ENCODE measurements around the gene ZFYVE28. TPM values are rescaled to one million over a fixed set of nuclear protein-coding genes. Genes with fewer than 3 reads are reported as not detected.
A peak's percentile ranks its signal among the peaks of the same experiment; 100 is the strongest.

Gene ZFYVE28
- total RNA-seq, 1 donor from 2014 or later = 4.4 TPM

DNA sequence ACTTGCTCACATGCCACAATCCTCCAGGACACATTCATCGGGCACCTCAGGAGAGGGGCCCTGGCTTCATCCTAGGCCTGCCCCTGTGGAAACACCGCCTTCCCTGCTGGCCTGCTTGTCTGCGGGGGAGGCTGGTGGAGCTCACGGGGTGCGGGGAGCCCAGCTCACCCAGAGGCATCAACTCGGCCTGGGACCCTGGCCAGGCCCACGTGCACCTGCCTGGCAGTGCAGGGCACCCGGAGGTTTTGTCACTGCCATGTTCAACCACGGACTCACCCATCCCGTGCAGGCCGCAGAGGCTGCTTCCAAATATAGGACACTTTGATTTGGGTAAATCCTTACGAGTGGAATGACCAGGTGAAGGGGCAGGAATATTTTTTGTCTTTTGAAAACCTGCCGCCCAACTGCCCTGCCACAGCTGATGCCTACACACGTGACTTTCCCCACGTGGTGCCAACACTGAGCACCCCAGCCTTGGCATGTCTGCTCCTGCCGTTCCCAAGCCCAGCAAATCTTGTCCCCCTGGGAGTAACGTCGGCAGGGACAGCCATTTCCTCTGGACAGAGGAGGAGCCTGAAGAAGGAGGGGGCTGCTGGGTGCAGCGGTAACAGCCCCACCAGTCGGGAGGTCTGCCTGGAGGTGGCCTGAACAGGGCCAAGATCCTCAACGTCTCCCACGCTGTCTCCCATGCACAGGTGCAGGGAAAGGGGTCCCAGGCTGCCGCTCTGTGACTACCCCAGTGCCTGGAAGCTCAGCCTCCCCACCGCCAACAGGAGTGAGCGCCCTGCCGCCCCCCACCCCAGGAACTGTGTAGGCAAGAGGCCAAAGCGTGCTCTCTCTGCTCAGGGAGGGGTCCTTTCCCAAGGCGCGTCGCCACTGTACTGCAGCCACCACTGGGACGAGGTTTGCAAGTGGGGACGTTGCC lies 165.0 kb downstream of the ZFYVE28 start:
- Mint-ChIP-seq H3K4me1 (no peaks in the 10 kb centered on the region), H3K27ac (no peak overlapping the region), H3K36me3 (ENCODE audit: low read depth) (no peaks in the 10 kb centered on the region), H3K9me3 (no peaks in the 10 kb centered on the region), H3K4me3 (no peak overlapping the region), H3K27me3 (no peaks in the 10 kb centered on the region)
- DNase-seq = no peak
- intact Hi-C loops (cut with micrococcal nuclease) = no loop called here

DNA sequence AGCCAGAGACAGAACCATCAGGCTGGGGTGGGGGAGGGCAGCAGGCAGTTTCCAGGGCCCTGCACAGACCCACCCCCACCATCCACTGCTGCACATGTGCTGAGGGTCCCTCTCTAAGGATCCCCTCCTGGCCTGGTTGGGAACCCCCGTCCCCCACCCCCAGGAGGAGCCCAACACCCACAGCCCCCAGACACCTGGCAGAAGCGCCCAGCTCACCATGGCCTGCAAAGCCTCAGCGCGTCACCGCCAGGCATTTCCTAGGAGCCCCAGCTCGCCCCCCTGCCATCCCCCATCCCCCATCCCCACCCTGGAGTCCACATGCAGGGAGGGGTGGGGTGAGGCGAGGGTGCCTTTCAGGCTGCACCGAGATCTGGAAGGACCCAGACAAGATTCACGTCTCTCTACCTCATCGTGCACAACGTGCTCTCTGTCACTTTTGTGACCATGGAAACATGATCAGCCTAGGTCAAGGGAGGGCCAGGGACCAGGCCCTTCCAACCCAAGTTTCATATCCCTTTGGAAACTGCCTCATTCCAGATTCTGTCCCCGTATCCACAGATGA lies 165.8 kb downstream of the ZFYVE28 start:
- no peaks in the 10 kb centered on the region for H3K27me3 Mint-ChIP-seq
- H3K4me1 Mint-ChIP-seq = no peaks in the 10 kb centered on the region
- H3K9me3 Mint-ChIP-seq = no peaks in the 10 kb centered on the region
- no peak for DNase-seq
- no peaks in the 10 kb centered on the region for H3K36me3 Mint-ChIP-seq (ENCODE audit: low read depth)
- no peak overlapping the region for H3K4me3 Mint-ChIP-seq
- intact Hi-C loops (cut with micrococcal nuclease) = no loop called here
- H3K27ac Mint-ChIP-seq = no peak overlapping the region

DNA sequence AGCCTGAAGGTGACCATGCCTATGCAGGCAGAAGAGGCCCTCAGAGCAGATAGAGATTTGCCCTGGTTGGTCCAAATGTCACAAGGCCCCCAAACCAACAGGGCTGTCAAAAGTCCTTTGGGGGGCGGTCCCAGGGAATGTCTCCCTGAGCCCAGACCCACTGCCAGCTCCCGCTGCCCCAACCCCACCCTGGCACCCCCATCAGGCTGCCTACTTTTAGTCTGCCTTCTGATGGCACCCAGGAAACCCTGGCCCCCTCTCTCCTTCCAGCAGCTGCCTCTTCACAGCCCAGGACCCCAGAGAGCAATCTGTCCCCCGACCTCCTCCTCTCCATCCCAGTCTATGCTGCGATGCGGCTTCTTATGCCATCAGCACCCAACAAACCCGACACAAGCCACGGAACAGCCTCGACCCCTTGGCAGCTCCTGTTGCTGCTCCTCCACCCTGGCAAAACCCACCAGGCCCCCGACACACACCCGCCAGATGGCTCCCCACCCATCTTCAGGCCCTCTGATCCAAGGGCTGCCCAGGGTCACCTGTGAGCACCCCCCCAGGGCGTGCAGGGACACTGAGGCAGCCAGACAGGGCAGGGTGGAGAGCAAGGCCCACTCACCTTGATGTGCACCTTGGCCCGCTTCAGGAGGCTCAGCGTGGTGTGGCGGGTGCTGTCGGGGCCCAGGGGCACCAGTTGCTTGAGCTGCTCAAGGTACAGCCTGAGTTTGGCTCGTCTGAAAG lies 166.5 kb downstream of the ZFYVE28 start:
- Mint-ChIP-seq H3K9me3 (no peaks in the 10 kb centered on the region), H3K36me3 (ENCODE audit: low read depth) (no peaks in the 10 kb centered on the region), H3K4me3 (no peak overlapping the region), H3K27ac (no peak overlapping the region), H3K27me3 (no peaks in the 10 kb centered on the region), H3K4me1 (no peaks in the 10 kb centered on the region)
- no peak for DNase-seq
- intact Hi-C loops (cut with micrococcal nuclease) = no loop called here

DNA sequence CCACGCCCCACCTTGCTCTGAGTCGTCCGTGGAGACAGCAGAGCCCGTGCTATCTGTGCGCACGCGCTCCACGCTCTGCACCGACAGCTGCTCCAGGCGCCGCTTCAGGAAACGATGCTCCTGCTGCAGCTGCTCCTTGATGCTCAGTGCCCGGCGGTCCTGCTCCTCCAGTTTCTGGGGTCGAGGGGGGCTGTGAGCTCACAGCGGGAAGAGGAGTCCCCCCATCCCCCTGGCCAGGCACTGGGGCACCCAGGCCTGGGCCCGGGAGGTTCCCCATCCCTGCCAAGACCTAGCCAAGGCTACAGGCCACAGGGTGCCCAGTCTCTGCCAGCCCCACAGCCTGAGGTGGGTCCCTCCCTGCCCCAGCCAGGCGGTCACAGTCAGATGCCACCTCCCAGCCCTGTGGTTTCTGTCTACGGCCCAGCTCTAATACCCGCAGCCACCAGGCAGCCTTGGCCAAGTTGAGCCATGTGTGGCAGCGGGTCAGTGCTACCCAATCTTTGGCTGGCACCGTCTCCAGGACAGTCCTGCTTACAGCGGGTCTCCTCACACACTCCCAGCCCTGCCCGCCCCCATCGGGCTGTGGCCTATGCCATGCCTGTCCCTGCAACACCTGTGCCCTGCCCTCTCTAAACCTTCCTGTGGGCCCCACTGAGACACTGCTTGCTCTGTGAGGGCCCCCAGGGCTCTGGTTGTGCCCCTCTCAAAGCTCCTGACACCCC lies 167.2 kb downstream of the ZFYVE28 start:
- Mint-ChIP-seq H3K9me3 (no peaks in the 10 kb centered on the region), H3K4me1 (no peaks in the 10 kb centered on the region), H3K4me3 (no peak overlapping the region), H3K27ac (no peak overlapping the region), H3K36me3 (ENCODE audit: low read depth) (no peaks in the 10 kb centered on the region), H3K27me3 (no peaks in the 10 kb centered on the region)
- DNase-seq = no peak
- intact Hi-C loops (cut with micrococcal nuclease) = no loop called here

DNA sequence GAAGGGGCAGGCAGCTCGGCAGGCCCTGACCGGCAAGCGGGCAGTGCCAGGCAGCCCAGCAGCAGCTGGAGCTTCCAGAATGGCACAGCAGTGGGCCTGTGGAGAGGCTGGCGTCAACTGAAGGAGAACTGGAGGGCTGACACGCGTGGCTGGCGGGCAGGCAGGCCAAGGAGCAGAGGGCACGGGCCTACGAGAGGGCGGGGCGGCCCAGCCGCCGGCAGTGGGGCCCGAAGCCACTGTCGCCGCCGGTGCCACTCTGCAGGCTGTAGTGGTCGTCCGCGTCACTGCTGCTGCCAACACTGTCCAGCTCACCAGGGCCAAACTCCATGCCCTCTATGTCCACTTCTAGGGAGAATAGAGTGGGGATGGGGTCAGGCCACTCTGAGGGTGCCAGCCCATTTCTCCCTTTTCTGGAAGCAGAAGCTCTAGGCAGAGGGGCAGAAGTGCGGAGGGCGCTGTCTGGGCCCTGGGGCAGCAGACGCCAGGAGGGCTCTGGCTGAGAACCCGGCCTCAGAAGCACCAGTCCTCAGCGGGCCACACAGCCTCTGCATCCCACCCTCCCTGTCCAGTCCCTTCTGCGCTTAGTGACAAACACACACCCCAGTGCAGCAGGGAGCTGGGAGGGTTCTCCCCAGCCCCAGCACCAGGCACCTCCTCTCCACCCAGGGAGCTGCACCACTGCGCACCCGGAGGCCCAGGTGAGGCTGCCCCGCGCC lies 167.9 kb downstream of the ZFYVE28 start:
- H3K9me3 Mint-ChIP-seq = no peaks in the 10 kb centered on the region
- no peaks in the 10 kb centered on the region for H3K27me3 Mint-ChIP-seq
- intact Hi-C loops (cut with micrococcal nuclease) = no loop called here
- no peaks in the 10 kb centered on the region for H3K36me3 Mint-ChIP-seq (ENCODE audit: low read depth)
- no peak overlapping the region for H3K4me3 Mint-ChIP-seq
- no peak overlapping the region for H3K27ac Mint-ChIP-seq
- DNase-seq = no peak
- H3K4me1 Mint-ChIP-seq = no peaks in the 10 kb centered on the region

DNA sequence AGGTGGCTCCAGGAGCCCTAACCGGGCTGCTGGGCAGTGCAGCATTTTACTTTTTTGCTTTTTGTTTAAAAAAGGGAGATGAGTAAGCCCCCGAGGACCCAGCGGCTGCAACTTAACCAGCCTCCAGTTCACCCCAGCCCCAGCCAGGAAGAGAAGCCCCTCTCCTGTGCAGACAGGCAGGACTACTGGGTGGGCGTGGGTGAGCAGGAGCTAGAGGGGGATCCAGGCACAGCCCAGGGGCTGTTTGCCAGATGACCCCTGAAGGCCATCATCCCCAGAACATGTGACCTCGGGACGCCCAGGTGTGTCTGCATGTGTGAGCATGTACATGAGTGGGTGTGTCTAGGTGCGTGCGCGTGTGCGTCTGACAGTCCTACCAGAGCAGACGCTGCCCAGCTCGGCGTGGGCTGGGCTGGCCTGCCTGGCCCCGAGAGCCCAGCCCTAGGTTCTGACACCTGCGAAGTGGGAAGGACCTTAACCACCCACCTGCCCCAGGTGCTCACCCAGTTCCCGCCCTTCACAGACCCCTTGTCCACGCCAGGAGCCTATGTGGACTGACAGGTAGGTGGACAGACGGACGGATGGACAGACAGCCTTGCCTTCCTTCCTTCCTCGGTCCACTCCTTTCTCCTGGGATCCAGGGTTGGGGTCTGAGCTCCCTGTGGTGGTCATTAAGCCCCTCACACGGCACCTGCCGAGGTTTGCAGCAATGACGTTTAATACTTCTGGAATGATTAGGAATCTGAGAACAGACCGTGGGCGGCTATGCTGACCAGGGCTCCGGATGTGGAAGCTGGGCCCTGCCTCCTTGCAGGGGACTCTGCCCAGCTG lies 168.7 kb downstream of the ZFYVE28 start:
- peaks cover 5% of the 10 kb centered on the region for H3K4me1 Mint-ChIP-seq
- intact Hi-C loops (cut with micrococcal nuclease) = loop anchor here (10.0 kb wide), 1 partner anchor 535 kb away; the partner anchor contains the start of gene SLBP
- H3K27me3 Mint-ChIP-seq = no peaks in the 10 kb centered on the region
- no peaks in the 10 kb centered on the region for H3K9me3 Mint-ChIP-seq
- no peaks in the 10 kb centered on the region for H3K36me3 Mint-ChIP-seq (ENCODE audit: low read depth)
- DNase-seq = no peak
- H3K27ac Mint-ChIP-seq = no peak overlapping the region
- H3K4me3 Mint-ChIP-seq = no peak overlapping the region

DNA sequence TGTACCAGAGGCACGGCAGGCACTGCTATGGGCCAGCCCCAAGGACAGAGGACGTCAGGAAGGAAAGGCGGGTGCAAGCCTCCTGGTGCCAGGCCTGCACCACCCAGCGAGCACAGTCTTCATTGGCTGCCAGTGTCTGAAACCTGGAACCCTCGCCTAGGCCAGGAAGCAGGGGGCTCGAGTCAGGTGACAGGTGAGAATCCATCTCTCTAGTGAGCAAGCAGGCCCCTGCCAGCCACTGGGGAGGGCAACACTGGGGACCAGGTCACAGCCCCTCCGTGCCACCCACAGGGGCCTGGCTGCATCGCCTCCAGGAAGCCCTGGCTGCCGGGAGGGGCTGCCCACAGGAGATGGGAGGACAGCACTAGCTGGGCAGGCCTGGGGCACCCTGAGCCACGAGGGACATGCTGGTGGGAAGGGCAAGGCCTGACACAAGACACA lies 169.6 kb downstream of the ZFYVE28 start:
- DNase-seq = no peak
- intact Hi-C loops (cut with micrococcal nuclease) = loop anchor here (10.0 kb wide), 1 partner anchor 534 kb away; the partner anchor contains the start of gene SLBP
- Mint-ChIP-seq H3K4me1 (peaks cover 6% of the 10 kb centered on the region), H3K4me3 (no peak overlapping the region), H3K27me3 (peaks cover 1% of the 10 kb centered on the region), H3K27ac (no peak overlapping the region), H3K36me3 (ENCODE audit: low read depth) (no peaks in the 10 kb centered on the region), H3K9me3 (no peaks in the 10 kb centered on the region)

DNA sequence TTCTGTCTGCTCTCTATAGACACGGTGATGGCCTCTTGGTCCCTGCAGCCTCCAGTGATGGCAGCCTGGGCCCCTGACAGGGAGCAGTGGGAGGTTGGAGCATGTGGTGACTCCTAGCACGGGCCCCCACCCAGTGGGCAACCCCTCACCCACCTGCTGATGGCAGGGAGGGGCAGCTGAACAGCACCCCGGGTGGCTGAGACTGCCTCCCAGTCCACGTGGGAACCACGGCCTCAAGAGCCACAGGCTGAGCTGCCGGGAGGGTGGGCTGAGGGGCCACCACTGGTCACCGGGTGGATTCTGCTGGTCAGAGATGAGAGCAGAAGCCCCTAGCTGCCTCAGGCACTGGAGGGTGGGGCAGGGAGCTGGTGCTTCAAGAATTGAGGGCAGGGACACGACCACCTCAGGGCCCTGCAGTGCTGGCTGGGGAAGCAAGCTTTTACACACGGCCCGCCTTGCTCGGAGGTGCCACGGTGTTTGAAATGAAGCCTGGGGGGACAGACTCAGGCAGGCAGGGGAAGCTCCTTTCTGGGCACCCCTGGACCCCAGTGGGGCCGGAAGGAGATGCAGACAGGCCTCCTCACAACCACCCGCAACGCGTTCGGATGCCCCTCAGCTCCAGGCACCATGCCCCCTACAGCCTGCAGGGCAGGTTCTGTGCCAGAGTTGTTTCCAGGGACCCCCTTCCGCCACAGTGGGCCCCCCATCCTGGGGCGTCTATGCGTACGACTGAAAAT lies 170.2 kb downstream of the ZFYVE28 start:
- no peak for DNase-seq
- no peak overlapping the region for H3K4me3 Mint-ChIP-seq
- H3K27me3 Mint-ChIP-seq = peaks cover 2% of the 10 kb centered on the region
- H3K4me1 Mint-ChIP-seq = peaks cover 11% of the 10 kb centered on the region
- no peak overlapping the region for H3K27ac Mint-ChIP-seq
- intact Hi-C loops (cut with micrococcal nuclease) = loop anchor here (10.0 kb wide), 1 partner anchor 533 kb away; the partner anchor contains the start of gene SLBP
- H3K9me3 Mint-ChIP-seq = no peaks in the 10 kb centered on the region
- H3K36me3 Mint-ChIP-seq (ENCODE audit: low read depth) = no peaks in the 10 kb centered on the region

DNA sequence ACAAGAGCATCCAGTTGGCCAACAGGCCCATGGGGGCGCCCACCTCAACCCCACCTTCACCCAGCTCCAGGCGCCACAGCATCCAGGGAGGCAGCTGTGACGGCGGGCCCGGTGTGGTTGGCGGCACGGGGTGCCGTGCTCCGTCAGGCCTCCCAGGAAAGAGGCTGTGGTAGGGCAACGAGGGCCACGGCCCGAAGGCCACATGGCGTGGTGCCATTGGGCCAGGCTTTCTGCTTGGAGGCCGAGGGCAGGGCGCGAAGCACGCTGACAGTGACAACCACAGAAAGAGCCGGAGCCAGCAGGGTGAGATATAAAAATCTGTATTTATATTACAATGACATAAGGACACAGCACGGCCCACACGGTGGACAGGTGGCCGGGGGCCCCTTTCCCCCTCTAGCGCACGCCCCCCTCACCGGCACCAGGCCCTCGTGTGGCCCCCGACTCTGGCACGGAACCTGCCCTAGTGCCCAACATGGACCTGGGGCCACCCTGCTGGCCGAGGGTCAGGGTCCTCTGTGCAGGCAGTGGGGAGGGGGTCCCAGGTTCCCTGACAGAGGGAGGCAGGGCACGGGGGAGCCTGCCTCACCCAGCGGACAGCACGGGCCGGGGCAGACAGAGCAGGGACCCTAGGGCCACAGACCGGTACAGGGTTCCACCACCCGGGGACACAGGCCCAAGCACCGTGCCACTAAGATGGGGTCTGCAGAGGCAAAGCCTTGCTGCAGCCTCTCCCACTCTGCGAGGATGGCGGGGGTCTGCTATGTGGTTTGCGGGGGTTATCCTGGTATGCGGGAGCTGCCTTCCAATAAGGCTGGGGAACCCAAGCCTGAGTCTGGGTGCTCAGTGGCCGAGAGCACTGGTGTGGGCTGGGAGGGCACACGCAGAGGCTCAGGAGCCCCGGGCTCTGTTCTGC lies 171.1 kb downstream of the ZFYVE28 start:
- intact Hi-C loops (cut with micrococcal nuclease) = loop anchor here (10.0 kb wide), 1 partner anchor 533 kb away; the partner anchor contains the start of gene SLBP
- no peak overlapping the region for H3K27ac Mint-ChIP-seq
- DNase-seq = peak; percentile 55
- no peaks in the 10 kb centered on the region for H3K36me3 Mint-ChIP-seq (ENCODE audit: low read depth)
- H3K9me3 Mint-ChIP-seq = no peaks in the 10 kb centered on the region
- H3K27me3 Mint-ChIP-seq = peaks cover 2% of the 10 kb centered on the region
- no peak overlapping the region for H3K4me3 Mint-ChIP-seq
- H3K4me1 Mint-ChIP-seq = peaks cover 11% of the 10 kb centered on the region

DNA sequence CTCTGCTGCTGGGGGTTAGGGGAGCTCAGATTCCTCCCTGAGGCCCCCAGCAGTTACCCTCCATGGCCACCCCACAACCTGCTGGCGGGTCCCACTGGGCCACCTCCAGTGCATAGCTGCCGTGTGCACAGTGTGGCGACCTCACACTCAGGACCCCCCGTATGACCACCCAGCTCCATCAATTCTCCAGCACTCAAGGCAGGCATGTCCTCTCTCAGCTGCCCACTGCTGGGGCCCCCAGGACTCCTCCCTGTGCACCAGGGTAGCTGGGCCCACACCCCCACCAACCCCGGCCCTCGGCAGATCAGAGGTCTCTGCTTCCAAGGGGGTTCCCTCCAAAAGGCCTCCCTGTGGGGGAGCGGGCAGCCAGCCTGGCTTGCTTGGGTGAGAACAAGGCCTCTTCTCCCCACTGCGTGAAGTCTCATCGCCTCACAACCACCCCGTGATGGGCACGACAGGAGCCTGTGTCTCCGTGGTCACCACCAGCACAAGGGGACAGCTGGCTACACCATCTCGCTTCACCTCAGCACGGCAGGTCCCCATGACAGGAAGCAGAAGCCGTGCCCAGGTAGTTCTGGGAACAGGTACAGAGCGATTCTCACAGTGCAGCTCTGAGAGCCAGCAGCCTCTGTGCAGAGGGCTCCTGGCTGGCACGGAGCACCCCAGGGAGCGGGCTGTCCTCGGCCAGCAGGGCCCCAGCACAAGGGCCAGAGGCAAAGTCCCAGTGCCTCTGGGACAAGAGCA lies 171.9 kb downstream of the ZFYVE28 start:
- Mint-ChIP-seq H3K4me3 (no peak overlapping the region), H3K4me1 (peaks cover 13% of the 10 kb centered on the region), H3K9me3 (no peaks in the 10 kb centered on the region), H3K36me3 (ENCODE audit: low read depth) (peaks cover 2% of the 10 kb centered on the region), H3K27ac (no peak overlapping the region), H3K27me3 (peaks cover 2% of the 10 kb centered on the region)
- DNase-seq = no peak
- intact Hi-C loops (cut with micrococcal nuclease) = loop anchor here (10.0 kb wide), 1 partner anchor 532 kb away; the partner anchor contains the start of gene SLBP

Measured in activated CD4-positive, alpha-beta T cell treated with anti-CD3 and anti-CD28 coated beads, Interleukin-2, amount 10 ng/mL, durations not matched to agents 24 days and 14 days (primary cell).